ENCODE results near the gene ANGEL1.

Gene ANGEL1

DNA sequence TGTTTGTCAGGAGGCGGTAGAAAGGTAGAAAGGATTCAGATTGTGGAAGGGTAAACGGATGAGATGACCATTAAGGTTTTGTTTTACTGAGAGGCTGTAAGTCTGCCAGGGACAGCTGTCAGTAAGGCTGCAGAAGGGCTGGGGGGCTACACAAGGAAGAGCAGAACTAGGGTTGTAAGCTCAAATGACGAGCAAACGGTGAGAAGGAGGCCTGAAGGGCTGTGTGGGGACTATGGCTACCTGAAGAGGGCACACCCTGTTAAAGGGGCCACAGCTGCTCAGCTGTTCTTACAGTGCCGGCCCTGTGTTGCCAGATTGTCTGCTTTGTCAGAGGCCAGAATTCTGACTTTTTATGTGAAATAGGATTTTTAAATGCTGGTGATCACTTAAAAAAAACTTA lies 32.3 kb downstream of the ANGEL1 start:
- H3K9me3 Mint-ChIP-seq = no peaks in the 10 kb centered on the region
- intact Hi-C loops (cut with micrococcal nuclease) = no loop called here
- H3K4me3 Mint-ChIP-seq = no peak overlapping the region
- H3K27ac Mint-ChIP-seq = peak overlapping the region; percentile 31
- H3K27me3 Mint-ChIP-seq = no peaks in the 10 kb centered on the region
- H3K4me1 Mint-ChIP-seq (ENCODE audit: low read depth) = peaks cover 98% of the 10 kb centered on the region
- H3K36me3 Mint-ChIP-seq (ENCODE audit: low read depth) = peaks cover 81% of the 10 kb centered on the region

DNA sequence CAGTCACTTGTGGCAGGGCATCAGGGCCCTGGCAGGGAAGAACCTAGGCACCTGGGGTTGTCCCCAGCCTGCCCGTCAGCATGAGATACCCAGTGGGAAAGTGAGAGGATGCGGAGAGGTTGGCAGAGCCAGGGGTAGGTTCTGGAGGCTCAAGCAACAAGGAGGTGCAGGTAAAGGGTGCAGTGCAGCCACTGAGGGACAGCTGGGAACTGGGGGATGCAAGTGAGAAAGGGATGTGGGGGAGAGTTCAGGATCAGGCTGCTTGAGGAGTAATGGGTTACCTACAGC lies 32.7 kb downstream of the ANGEL1 start:
- Mint-ChIP-seq H3K36me3 (ENCODE audit: low read depth) (peaks cover 84% of the 10 kb centered on the region), H3K9me3 (no peaks in the 10 kb centered on the region), H3K4me1 (ENCODE audit: low read depth) (peaks cover 100% of the 10 kb centered on the region), H3K27ac (peak overlapping the region; percentile 31), H3K27me3 (no peaks in the 10 kb centered on the region), H3K4me3 (no peak overlapping the region)
- intact Hi-C loops (cut with micrococcal nuclease) = no loop called here

DNA sequence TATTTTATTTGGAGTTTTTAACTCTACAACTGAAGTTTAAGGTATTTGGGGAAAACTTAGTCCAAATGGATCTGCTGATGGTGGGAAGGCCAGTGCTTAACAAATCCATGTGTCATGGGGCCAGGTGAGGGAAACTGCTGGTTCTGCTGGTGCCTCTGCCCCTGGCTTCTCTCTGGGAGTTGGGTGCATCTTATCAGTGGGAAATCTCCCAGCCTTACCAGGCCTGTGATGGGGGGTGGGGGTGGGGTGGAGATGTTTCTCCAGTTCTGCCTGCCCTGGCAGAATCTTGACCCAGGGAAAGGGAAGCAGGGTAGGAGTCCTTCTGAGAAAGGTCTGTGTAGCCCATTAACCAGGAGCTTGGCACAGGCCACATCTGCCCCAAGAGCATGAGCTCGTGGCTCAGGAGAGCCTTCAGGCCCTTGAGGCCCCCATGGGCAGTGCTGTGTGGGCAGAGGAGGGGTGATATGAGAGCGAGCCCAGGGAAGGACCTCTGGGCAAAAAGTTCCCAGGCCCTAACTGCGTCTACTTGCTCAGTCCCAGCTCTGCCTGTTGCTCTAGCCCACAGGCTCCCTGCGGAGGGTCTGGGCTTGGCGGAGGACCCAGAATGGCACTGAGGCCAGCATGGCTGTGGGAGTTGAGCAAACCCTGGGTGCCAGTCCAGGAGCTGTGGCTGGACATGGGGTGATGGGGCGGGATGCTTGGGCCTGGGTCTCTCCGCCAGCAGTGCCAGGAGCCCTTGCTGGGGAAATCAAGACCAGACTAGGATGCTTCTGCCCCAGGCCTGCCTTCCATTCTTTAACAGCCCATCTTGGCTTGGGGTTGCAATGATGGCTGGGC lies 33.2 kb downstream of the ANGEL1 start:
- no peaks in the 10 kb centered on the region for H3K9me3 Mint-ChIP-seq
- no peaks in the 10 kb centered on the region for H3K27me3 Mint-ChIP-seq
- intact Hi-C loops (cut with micrococcal nuclease) = no loop called here
- peak overlapping the region; percentile 31 for H3K27ac Mint-ChIP-seq
- no peak overlapping the region for H3K4me3 Mint-ChIP-seq
- peaks cover 100% of the 10 kb centered on the region for H3K4me1 Mint-ChIP-seq (ENCODE audit: low read depth)
- peaks cover 90% of the 10 kb centered on the region for H3K36me3 Mint-ChIP-seq (ENCODE audit: low read depth)

DNA sequence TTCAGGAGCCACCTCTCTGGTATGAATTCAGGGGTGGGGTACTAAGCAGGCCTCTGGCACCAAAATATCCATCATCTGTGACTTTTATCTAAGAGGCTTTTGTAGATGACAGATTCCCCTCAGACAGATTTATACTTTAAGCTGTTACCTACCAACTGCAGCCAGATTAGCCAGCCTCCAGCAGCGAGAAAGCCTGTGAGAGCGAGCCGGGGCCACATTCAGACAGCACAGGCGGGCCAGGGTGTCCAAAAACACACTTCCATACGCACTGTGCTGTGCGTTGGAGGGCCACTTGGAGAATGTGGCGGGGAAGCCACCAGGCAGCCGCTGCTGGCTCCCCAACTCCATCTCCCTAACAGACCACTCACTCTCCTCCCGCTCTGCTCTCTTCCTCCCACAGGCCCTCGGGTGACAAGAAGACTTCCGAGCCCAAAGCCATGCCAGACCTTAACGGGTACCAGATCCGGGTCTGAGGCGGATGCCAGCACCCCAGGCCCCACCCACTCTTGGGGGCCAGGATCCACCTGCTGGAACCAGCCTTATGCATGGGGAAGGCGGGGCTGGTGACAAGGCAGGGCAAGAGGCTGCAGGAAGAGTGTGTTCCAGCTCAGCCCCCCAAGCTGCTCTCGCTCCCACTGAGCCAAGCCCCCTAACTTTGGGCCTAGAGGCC lies 34.0 kb downstream of the ANGEL1 start:
- no peak overlapping the region for H3K27ac Mint-ChIP-seq
- H3K4me1 Mint-ChIP-seq (ENCODE audit: low read depth) = peaks cover 100% of the 10 kb centered on the region
- H3K36me3 Mint-ChIP-seq (ENCODE audit: low read depth) = peaks cover 97% of the 10 kb centered on the region
- H3K4me3 Mint-ChIP-seq = no peak overlapping the region
- intact Hi-C loops (cut with micrococcal nuclease) = no loop called here
- H3K27me3 Mint-ChIP-seq = no peaks in the 10 kb centered on the region
- no peaks in the 10 kb centered on the region for H3K9me3 Mint-ChIP-seq

DNA sequence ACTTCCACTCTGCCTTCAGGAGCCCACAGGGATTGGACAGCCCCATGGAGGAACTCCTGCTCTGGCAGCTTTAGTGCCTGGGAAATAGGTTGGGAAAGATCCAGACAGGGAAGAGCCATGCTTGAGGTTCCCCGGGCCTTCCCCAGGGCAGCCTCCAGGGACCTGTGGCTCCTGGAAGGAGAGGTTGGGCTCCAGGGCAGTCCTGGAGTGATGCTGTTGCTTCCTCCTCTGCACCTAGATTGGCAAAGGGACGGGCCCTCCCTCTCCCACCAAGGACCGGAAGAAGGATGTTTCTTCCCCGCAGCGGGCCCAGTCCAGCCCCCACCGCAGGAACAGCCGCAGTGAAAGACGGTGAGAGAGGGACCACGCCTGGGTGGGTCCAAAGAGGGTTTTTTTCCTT lies 35.0 kb downstream of the ANGEL1 start:
- H3K36me3 Mint-ChIP-seq (ENCODE audit: low read depth) = peaks cover 90% of the 10 kb centered on the region
- no peak overlapping the region for H3K4me3 Mint-ChIP-seq
- H3K4me1 Mint-ChIP-seq (ENCODE audit: low read depth) = peaks cover 100% of the 10 kb centered on the region
- intact Hi-C loops (cut with micrococcal nuclease) = no loop called here
- no peaks in the 10 kb centered on the region for H3K27me3 Mint-ChIP-seq
- no peaks in the 10 kb centered on the region for H3K9me3 Mint-ChIP-seq
- H3K27ac Mint-ChIP-seq = peak overlapping the region; percentile 77

DNA sequence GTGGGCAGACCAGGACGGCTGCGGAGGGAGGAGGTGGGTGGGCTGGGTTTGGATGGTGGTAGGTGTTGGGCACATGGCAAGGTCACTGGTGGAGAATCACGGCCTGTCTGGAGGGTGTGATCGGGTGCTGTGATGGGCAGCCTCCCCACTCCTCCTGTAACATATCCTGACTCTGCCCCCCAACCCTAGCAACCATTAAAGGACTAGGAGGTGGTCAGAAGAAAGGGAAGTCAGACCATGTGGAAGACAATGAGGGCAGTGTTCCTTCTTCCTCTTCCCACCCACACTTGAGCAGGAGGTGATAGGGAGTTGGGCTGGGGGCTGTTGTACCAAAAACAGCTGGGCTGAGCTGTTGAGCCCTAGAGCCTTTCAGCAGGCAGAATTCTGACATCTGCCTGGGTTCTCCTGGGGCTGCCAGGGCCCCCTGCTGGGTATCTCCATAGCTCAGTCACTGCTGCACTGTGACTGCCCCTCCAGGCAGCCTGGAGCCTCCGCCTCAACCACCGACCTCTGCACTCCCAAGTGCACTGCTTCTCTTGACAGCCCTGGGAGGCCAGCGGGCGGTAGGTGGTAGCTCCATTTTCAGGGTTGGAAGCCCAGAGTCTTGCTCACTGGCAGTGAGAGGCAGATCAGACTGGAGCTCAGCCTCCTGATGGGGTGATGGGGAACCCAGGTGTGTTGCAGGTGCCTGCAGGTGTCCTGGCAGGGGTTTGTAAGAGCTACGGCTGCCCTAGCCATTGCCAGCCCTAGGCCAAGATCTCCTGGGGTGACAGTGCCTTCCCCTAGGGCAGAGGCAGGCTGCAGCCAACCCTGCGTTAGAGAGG lies 36.0 kb downstream of the ANGEL1 start:
- Mint-ChIP-seq H3K4me1 (ENCODE audit: low read depth) (peaks cover 100% of the 10 kb centered on the region), H3K27me3 (no peaks in the 10 kb centered on the region), H3K27ac (peak overlapping the region; percentile 77), H3K9me3 (no peaks in the 10 kb centered on the region), H3K36me3 (ENCODE audit: low read depth) (peaks cover 81% of the 10 kb centered on the region), H3K4me3 (no peak overlapping the region)
- intact Hi-C loops (cut with micrococcal nuclease) = no loop called here

DNA sequence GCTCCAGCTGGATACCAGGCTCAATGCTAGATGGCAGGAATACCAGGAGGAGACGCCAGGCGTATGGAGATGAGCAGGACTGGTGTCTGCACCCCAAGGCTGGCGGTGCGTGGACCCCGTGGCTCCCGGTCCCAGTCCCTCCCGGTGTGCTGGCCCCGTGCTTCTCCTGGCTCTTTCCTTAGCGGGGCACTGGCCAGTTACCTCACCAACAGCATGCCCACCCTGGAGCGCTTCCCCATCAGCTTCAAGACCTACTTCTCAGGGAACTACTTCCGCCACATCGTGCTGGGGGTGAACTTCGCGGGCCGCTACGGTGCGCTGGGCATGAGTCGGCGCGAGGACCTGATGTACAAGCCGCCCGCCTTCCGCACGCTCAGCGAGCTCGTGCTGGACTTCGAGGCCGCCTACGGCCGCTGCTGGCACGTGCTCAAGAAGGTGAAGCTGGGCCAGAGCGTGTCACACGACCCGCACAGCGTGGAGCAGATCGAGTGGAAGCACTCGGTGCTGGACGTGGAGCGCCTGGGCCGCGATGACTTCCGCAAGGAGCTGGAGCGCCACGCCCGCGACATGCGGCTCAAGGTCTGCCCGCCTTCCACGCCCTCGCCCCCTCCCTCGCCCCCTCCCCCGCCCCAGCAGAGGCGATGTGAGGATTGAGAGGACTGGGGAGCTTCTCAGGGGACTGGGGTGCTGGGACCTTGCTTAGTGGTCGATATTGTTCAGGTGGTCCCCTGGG lies 36.8 kb downstream of the ANGEL1 start:
- H3K27ac Mint-ChIP-seq = peak overlapping the region; percentile 77
- H3K9me3 Mint-ChIP-seq = no peaks in the 10 kb centered on the region
- peaks cover 100% of the 10 kb centered on the region for H3K4me1 Mint-ChIP-seq (ENCODE audit: low read depth)

DNA sequence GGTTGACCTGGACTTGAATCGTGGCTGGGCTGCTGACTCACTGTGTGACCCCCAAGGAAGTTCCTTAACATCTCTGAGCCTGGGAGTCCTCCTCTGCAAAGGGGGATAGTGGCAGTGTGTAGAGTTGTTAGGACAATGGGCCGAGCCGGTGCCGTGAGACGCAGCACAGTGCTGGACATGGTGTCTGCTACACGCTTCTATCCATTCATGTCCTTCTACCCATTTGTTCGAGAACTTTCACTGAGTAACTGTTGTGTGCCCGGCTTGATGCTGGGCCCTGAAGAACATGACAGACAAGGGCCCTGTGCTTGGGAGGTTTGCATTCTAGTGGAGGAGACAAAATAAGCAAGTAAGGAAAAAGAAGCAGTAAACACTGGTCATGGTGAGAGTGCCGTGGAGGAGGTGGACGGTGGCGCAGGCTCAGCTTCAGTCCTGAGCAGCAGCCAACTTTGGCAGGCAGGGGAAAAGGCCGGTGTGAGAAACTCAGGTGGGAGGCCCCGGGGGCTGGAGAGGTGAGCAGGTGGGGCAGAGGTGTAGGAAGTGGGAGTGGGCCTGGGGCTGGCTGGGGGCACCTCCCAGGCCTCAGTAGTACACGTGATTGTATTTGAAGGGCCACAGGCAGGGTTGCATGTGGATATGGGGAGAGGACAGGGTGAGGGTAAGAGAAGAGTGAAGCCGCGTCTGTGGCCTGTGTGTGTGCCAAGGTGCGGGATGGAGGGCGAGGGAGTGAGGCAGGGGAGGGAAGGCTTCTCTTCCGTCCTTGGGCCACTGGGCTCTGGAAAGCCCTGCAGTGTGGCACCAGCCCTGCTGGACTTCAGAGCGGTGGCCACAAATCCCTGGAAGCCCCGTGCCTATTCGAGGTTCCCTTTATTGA lies 37.6 kb downstream of the ANGEL1 start:
- Mint-ChIP-seq H3K4me1 (ENCODE audit: low read depth) (peaks cover 100% of the 10 kb centered on the region), H3K36me3 (ENCODE audit: low read depth) (peaks cover 81% of the 10 kb centered on the region), H3K27ac (peak overlapping the region; percentile 77), H3K27me3 (no peaks in the 10 kb centered on the region), H3K9me3 (no peaks in the 10 kb centered on the region), H3K4me3 (no peak overlapping the region)
- intact Hi-C loops (cut with micrococcal nuclease) = no loop called here

More for the DNA sequence above, 36.8 kb downstream of the ANGEL1 start:
- peaks cover 81% of the 10 kb centered on the region for H3K36me3 Mint-ChIP-seq (ENCODE audit: low read depth)
- intact Hi-C loops (cut with micrococcal nuclease) = no loop called here
- no peaks in the 10 kb centered on the region for H3K27me3 Mint-ChIP-seq
- no peak overlapping the region for H3K4me3 Mint-ChIP-seq

DNA sequence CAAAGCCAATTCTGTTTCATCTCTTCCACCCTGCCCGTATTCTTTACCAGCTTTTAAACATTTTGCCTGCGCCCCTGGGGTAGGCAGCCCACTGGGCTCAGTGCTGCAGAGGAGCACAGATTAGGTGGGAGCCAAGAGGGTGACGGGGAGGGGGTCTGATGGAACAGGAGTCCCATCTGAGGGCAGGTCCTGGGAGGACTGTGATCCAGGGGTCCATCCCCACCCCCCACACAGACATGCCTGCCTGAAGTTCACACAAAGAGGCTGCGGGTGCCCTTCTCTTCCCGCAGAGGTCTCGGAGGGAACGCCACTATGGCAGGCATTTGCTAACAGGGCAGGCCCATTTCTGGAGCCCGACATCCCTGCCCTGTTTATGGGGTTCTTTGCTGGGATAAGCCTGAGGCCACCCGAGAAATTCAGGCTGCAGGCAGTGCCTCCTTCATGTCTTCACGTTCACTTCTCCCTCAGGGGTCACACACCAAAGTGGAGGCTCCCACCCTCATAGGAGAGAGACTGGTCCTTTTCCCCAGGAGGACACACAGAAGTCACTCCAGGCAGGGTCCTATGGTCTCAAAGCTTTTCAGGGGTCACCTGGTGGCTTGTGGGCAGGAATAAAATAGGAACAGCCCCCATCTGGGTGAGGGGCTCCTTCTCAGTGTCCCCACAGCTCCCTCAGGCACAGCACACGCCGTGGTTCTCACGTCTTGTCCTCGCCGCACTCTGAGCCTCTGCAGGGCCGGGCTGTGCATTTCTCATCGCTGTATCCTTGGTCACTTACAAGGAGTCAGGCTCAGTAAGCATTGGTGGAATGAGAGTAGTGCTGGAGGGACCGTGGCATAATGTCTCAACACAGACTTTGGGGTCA lies 38.5 kb downstream of the ANGEL1 start:
- Mint-ChIP-seq H3K4me3 (peak overlapping the region; percentile 9), H3K27me3 (no peaks in the 10 kb centered on the region), H3K36me3 (ENCODE audit: low read depth) (peaks cover 81% of the 10 kb centered on the region), H3K27ac (peak overlapping the region; percentile 77), H3K9me3 (no peaks in the 10 kb centered on the region), H3K4me1 (ENCODE audit: low read depth) (peaks cover 100% of the 10 kb centered on the region)
- intact Hi-C loops (cut with micrococcal nuclease) = no loop called here

DNA sequence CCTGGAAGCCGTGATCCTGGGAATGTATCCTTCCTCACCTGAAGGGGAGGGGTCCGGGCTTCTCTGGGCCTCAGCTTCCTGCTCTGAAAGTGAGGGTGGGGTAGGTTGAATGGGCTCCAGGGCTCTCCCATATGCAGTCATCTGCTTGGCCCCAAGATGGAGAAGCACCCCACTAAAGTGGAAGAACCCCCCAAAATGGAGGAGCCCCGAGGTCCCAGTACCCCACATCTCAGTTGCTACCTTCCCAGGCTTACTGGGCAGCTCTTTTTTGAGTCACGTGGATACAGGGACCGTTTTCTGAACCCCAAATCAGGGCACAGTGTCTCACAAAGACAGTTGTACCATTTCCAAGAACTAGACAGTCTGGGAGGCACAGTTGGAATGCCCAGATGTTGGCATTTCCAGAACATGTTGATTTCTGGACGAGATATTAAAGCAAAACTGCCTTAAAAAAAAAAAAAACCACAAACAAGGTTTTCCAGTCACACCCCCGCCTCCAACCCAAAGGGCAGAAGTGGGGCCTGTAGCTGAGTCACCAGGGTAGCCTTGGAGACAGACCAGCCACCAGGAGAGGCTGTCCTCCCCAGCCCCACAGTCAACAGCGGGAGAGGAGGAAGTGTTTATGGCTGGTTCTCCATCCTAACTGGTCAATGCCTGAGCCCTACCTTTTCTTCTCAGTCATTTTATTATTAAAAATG lies 39.3 kb downstream of the ANGEL1 start:
- H3K27me3 Mint-ChIP-seq = no peaks in the 10 kb centered on the region
- H3K4me3 Mint-ChIP-seq = peak overlapping the region; percentile 52
- H3K27ac Mint-ChIP-seq = peak overlapping the region; percentile 77
- H3K36me3 Mint-ChIP-seq (ENCODE audit: low read depth) = peaks cover 77% of the 10 kb centered on the region
- H3K4me1 Mint-ChIP-seq (ENCODE audit: low read depth) = peaks cover 100% of the 10 kb centered on the region
- H3K9me3 Mint-ChIP-seq = no peaks in the 10 kb centered on the region
- intact Hi-C loops (cut with micrococcal nuclease) = no loop called here

DNA sequence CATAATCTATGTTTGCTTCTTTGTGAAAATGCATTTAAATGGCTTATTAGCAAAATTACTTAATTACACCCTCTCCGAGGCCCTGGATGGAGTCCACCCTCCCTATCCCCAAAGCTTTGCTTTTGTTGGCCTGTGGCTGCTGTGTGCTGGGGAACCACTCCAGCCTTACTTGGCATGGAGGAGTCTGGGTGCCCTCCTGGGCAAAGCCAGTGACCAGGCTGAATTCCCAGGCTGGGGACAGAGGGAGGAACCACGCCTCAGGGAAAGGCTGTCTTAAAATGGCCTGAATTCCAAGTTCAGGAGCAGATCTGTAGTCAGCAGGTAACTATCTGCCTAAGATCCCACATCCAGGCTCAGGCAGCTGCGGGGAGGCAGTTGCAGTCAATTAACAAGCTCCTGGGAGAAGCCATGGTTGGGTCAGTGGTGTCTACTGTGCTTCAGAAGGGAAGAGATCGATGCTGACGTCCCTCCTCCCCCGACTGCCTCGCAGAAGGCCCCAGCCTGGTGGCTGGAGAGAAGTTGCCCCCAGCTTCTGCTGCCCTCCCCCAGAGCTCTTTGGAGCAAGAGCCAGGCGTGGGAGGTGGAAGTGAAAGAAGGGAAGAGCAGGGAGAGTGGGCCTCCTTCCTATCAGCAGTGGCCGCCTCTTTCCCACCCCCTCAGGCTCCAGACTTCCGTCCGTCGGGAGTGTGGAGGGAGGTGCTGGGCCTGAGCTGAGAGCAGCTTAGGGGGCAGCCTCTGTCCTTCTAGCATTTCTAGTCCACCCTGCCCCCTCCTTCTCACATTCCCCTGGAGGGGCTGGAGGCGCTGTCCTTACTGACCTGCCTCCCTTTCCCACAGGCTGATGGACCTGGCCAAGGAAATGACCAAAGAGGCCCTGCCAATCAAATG lies 40.1 kb downstream of the ANGEL1 start:
- Mint-ChIP-seq H3K4me1 (ENCODE audit: low read depth) (peaks cover 100% of the 10 kb centered on the region), H3K27ac (peak overlapping the region; percentile 77), H3K4me3 (peak overlapping the region; percentile 52), H3K27me3 (no peaks in the 10 kb centered on the region), H3K36me3 (ENCODE audit: low read depth) (peaks cover 69% of the 10 kb centered on the region), H3K9me3 (no peaks in the 10 kb centered on the region)
- intact Hi-C loops (cut with micrococcal nuclease) = no loop called here

All from dendritic cell treated with granulocyte-macrophage colony-stimulating factor and Interleukin-4, amounts not matched to agents 40 ng/mL and 50 ng/mL, for 4 days (primary cell).